Endodermal cell (in vitro differentiated cells): ENCODE measurements around the gene ACSF2. TPM values are rescaled to one million over a fixed set of nuclear protein-coding genes. Genes with fewer than 3 reads are reported as not detected.

ENCODE experiments used
- DNase-seq: peaks from one replicate; pipeline ENCODE4 v3.0.0-alpha.2; 2017
- H3K27ac ChIP-seq: 2 replicates; pipeline ENCODE4 v1.5.1; 2013; ENCODE audit warnings: mild to moderate bottlenecking, low read depth, low read length, moderate library complexity
- H3K27me3 ChIP-seq: 2 replicates; pipeline ENCODE4 v1.6.1; 2013; ENCODE audit warnings: mild to moderate bottlenecking, low read length, moderate library complexity; ENCODE audit not compliant: insufficient read depth, control insufficient read depth, poor library complexity, severe bottlenecking
- H3K36me3 ChIP-seq: 2 replicates; pipeline ENCODE4 v1.7.0; 2013; ENCODE audit warnings: mild to moderate bottlenecking, low read length, moderate library complexity; ENCODE audit not compliant: control insufficient read depth, insufficient read depth
- H3K4me1 ChIP-seq: one replicate; pipeline ENCODE4 v1.7.0; 2013; ENCODE audit warnings: low read length; ENCODE audit not compliant: control insufficient read depth, insufficient read depth
- H3K4me3 ChIP-seq: 2 replicates; pipeline ENCODE4 v1.5.1; 2013; ENCODE audit warnings: mild to moderate bottlenecking, low read length, moderate library complexity
- H3K9ac ChIP-seq: 2 replicates; pipeline ENCODE4 v1.6.1; 2013; ENCODE audit warnings: mild to moderate bottlenecking, low read length, moderate library complexity; ENCODE audit not compliant: poor library complexity, severe bottlenecking; ENCODE audit errors: extremely low read depth
- H3K9me3 ChIP-seq: 2 replicates; pipeline ENCODE4 v1.6.1; 2013; ENCODE audit warnings: mild to moderate bottlenecking, low read length, moderate library complexity; ENCODE audit not compliant: control insufficient read depth
- H3K27ac Mint-ChIP-seq: 2 replicates; pipeline ENCODE4 v1.8.0; 2020; ENCODE audit warnings: mixed read lengths
- H3K27me3 Mint-ChIP-seq: 2 replicates; pipeline ENCODE4 v1.8.0; 2021; ENCODE audit warnings: mild to moderate bottlenecking, mixed read lengths; ENCODE audit not compliant: insufficient read depth
- H3K36me3 Mint-ChIP-seq: 2 replicates; pipeline ENCODE4 v1.8.0; 2020; ENCODE audit warnings: low read depth, mixed read lengths
- H3K4me1 Mint-ChIP-seq: 2 replicates; pipeline ENCODE4 v1.8.0; 2020; ENCODE audit warnings: mixed read lengths
- H3K4me3 Mint-ChIP-seq: 2 replicates; pipeline ENCODE4 v1.8.0; 2020; ENCODE audit warnings: mild to moderate bottlenecking, moderate library complexity, mixed read lengths
- H3K9me3 Mint-ChIP-seq: 2 replicates; pipeline ENCODE4 v1.8.0; 2020; ENCODE audit warnings: mild to moderate bottlenecking, mixed read lengths
- WGBS, 2 experiments: methylation state at CpG; one replicate each; pipeline versions ENCODE4 v1.1.5 to v1.1.7; 2013; ENCODE audit warnings: missing lambda C conversion rate in 2 of 2, mixed read lengths in 1 of 2; ENCODE audit not compliant: insufficient coverage in 1 of 2, insufficient read length in 1 of 2; 5-methylcytosine and 5-hydroxymethylcytosine counted together
- total RNA-seq, 2 donors: library from RNA; stranded (reverse); fragmentation: NEBNext Ultra II Directional in 1 of 2; extraction: Animal tissue kit (Norgen Biotek cat#: 25700) in 1 of 2; gene quantifications; 2 replicates in 1 of 2; 3 replicates in 1 of 2; pipeline ENCODE4 v1.2.1, GENCODE V29; 2021
- TF ChIP-seq, protein P1 (sequence below): fragments of 200-600 bp; sonication (generic); conservative IDR thresholded peaks from 2 replicates; pipeline ENCODE4 v1.5.0; 2021; ENCODE audit warnings: antibody characterized with exemption, mild to moderate bottlenecking

Gene ACSF2
- total RNA-seq, 2 donors from 2014 or later = 61.7 to 76.5 TPM

- DNase-seq = peak; percentile 59
- no peaks in the 10 kb centered on the region for H3K9me3 Mint-ChIP-seq
- no peak overlapping the region for H3K4me3 Mint-ChIP-seq
- H3K4me1 Mint-ChIP-seq = peaks cover 9% of the 10 kb centered on the region
- H3K36me3 ChIP-seq = no peaks in the 10 kb centered on the region
- H3K27ac Mint-ChIP-seq = peak overlapping the region; percentile 42
- 84 to 86% methylated on average over 6 to 7 of the region's 7 CpGs for WGBS, 2 experiments
- H3K9me3 ChIP-seq = no peaks in the 10 kb centered on the region
- no peaks in the 10 kb centered on the region for H3K4me1 ChIP-seq
- H3K4me3 ChIP-seq = no peak overlapping the region
- no peaks in the 10 kb centered on the region for H3K27me3 Mint-ChIP-seq
- no peak overlapping the region for H3K27ac ChIP-seq
- no peak overlapping the region for H3K9ac ChIP-seq
- peaks cover 18% of the 10 kb centered on the region for H3K36me3 Mint-ChIP-seq
- TF ChIP-seq, protein P1, sequence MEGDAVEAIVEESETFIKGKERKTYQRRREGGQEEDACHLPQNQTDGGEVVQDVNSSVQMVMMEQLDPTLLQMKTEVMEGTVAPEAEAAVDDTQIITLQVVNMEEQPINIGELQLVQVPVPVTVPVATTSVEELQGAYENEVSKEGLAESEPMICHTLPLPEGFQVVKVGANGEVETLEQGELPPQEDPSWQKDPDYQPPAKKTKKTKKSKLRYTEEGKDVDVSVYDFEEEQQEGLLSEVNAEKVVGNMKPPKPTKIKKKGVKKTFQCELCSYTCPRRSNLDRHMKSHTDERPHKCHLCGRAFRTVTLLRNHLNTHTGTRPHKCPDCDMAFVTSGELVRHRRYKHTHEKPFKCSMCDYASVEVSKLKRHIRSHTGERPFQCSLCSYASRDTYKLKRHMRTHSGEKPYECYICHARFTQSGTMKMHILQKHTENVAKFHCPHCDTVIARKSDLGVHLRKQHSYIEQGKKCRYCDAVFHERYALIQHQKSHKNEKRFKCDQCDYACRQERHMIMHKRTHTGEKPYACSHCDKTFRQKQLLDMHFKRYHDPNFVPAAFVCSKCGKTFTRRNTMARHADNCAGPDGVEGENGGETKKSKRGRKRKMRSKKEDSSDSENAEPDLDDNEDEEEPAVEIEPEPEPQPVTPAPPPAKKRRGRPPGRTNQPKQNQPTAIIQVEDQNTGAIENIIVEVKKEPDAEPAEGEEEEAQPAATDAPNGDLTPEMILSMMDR = peak; percentile 61
- no peaks in the 10 kb centered on the region for H3K27me3 ChIP-seq
Observed at GRCh38 chr17:50451943-50452629, 26.1 kb downstream of the ACSF2 start.

GRCh38 chr17:50452630-50453300 is 26.7 kb downstream of the ACSF2 start:
- H3K36me3 ChIP-seq = no peaks in the 10 kb centered on the region
- peaks cover 18% of the 10 kb centered on the region for H3K36me3 Mint-ChIP-seq
- H3K9me3 ChIP-seq = no peaks in the 10 kb centered on the region
- no peak overlapping the region for H3K27ac Mint-ChIP-seq
- no peak overlapping the region for H3K4me3 Mint-ChIP-seq
- peaks cover 9% of the 10 kb centered on the region for H3K4me1 Mint-ChIP-seq
- no peaks in the 10 kb centered on the region for H3K27me3 ChIP-seq
- no peak overlapping the region for H3K9ac ChIP-seq
- no peak for DNase-seq
- no peak overlapping the region for H3K4me3 ChIP-seq
- no peaks in the 10 kb centered on the region for H3K27me3 Mint-ChIP-seq
- no peak overlapping the region for H3K27ac ChIP-seq
- TF ChIP-seq, protein P1 = no peak
- no peaks in the 10 kb centered on the region for H3K9me3 Mint-ChIP-seq
- no peaks in the 10 kb centered on the region for H3K4me1 ChIP-seq
- WGBS, 2 experiments = 92 to 96% methylated on average over 10 of the region's 10 CpGs

DNA sequence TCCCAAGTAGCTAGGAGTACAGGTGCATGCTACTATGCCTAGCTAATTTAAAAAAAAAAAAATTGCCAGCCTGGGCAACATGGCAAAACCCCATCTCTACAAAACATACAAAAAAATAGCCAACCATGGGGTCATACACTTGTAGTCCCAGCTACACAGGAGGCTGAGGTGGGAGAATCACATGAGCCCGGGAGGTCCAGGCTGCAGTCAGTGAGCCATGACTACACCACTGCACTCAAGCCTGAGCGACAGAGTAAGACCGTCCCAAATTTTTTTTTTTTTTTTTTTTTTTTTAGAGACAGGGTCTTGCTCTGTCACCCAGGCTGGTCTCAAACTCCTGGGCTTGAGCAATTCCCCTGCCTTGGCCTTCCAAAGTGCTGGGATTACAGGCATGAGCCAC is 27.9 kb downstream of the ACSF2 start:
- Histone ChIP-seq H3K4me3 (no peak overlapping the region), H3K27ac (no peak overlapping the region), H3K9me3 (no peaks in the 10 kb centered on the region), H3K4me1 (no peaks in the 10 kb centered on the region), H3K9ac (no peak overlapping the region), H3K36me3 (no peaks in the 10 kb centered on the region), H3K27me3 (no peaks in the 10 kb centered on the region)
- H3K4me1 Mint-ChIP-seq = peaks cover 17% of the 10 kb centered on the region
- H3K4me3 Mint-ChIP-seq = no peak overlapping the region
- no peak for DNase-seq
- H3K9me3 Mint-ChIP-seq = no peaks in the 10 kb centered on the region
- TF ChIP-seq, protein P1 = no peak
- WGBS, 2 experiments = 93 to 100% methylated on average over 1 to 3 of the region's 3 CpGs
- peaks cover 15% of the 10 kb centered on the region for H3K36me3 Mint-ChIP-seq
- H3K27ac Mint-ChIP-seq = no peak overlapping the region
- no peaks in the 10 kb centered on the region for H3K27me3 Mint-ChIP-seq
